GM19240 (cell line): ENCODE data around the gene RPS3.

Source experiments
- DNase-seq: peaks from one replicate; pipeline ENCODE4 v3.0.0; 2011; ENCODE audit warnings: low spot score; ENCODE audit not compliant: insufficient read length

Gene RPS3

DNA sequence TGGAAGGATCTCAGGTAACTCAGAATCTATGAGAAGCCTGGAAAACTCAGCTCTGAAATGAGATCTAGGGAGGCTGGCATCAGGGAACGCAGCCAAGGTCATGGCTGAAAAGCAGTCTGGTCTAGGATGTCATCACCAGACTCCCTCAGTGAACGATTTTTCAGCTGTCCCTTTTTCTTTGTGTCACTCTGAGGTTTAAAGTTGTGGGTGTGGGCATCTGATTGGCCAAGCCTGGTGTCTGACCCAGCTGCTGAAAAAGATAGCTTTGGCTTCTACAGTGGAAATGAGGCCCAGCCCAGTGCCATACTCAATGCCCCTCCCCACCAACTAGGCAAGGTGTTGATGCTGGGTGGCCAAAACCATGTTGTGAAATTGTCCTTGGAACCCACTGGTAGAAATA, 14.5 kb downstream of the RPS3 start:
- DNase-seq: no peak

DNA sequence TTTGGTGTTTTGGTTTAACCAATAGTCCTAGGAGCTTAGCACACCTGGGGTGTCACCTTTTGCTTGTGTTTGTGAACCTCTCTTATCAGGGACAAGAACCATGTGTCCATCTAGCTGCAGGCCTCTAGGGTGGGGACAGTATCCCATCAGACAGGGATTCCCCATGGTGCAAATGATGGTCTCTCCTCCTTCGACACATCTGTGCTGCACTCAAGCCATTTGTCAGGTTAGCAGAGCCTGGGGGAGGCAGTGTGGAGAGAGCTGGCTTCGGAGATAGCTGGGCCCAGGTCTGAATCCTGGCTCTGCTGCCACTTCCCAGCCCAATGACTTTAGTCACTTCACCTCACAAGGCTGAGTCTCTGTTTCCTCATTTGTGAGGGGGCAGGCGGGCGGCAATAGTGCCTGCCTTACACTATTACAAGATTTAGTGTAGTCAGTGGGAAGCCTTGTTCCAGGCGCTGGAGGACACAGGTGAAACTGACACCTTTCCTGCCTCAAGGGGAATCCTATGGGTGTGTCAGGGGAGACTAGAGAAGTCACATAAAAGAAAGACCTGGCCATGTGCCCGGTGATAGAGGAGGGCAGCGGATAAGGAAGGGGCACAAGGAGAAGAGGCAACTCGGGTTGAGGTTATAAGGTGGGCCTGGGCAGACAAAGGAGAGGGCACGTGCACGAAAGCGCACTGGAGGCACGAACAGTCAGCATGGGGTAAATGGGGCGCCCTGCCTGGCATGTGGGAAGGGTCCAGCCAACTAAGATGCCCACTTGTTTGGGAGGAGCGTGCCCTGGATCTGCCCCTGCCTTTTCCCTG, 21.1 kb downstream of the RPS3 start:
- DNase-seq: no peak

GRCh38 chr11:75421035-75421602, 21.8 kb downstream of the RPS3 start:
- DNase-seq: no peak

DNA sequence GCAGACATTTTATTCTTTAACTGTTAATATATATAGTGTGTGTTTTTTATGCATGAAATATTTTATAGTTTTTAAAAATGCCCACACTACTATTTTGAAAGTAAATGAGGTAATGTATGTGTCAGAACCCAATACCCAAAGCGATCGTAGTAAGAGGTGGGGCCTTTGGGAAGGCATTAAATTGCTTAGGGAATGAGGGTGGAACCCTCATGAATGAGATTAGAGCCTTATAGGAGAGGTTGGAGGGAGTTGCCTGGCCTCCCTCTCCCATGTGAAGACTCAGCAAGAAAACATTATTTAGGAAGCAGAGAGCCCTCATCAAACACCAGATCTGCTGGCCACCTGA, 22.6 kb downstream of the RPS3 start:
- no peak for DNase-seq

DNA sequence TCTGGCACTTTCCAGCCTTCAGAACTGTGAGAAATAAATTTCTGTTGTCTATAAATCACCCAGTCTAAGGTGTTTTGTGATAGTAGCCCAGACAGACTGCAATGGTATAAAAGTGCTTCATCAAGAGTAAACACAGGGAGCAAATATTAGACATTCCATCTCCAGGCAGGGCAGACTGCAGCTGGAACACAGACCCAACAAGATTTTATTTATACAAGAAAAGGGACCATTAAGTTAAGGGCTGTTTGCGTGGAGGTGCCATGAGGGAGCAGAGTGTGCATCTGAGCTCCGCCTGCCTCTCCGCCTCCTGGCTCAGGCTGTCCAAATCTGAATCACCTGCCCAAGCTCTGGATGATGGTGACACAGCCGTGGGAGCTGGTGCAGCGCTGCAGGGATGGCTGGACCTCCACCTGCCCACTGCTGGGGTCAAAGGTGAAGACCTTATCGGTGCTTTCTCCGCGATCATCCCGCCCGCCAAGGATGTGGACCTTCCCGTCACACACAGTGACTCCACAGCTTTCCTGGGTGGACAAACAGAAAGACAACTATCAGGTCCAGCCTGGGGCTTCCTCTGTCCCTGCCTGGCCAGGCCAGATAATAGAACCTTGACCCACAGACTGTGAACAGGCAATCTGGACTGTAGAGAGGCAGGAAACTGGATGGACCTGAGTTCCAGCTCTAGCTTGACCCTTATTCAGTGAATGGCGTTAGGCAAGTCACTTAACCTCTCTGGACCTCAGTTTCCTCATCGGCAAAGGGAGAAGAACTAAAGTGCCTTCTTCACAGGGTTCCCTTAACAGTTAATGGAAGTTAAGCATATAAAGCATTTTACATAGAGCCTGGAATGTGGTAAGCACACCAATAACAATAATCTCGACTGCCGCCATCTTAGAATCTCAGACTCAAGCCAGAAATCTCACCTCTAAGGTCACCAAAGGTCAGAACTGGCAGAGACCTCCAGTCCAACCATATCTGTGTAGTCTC, 23.2 kb downstream of the RPS3 start:
- DNase-seq: no peak

DNA sequence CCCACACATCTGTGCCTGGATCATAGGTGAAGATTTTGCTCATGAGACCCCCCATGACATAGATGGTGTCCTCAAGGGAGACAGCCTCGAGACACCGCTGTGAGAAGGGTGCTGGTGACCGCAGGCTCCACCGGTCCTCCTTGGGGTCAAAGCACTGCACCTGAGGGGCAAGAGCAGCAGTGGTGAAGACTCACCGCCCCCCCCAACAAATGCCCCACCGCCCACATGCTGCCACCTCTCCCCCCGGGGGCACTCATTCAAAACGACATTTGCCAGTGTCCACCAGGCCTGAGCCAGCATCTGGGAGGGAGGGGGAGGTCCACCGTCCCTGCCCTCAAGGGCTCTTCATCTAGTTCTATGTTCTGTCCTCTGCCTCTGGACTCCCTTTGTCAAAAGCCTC, 24.4 kb downstream of the RPS3 start:
- no peak for DNase-seq

DNA sequence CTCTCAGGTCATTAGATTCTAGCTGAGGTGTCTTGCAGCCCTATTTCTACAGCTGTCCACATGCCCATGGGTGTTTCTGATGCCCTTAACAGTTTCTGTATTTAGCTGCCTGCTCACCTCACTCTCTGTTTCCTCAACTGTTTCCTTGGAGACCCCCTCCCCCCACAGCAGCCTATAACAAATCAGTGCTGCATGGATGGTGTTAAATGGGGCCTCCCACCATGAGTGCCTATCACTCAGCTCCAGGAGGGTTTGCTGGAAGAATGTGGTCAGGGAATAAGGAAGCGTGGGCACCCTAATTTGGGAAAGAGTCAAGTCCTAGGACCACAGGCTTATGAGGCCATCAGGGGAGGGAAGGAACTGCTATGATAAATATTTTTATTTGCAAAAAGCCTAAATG, 25.1 kb downstream of the RPS3 start:
- no peak for DNase-seq

- no peak for DNase-seq
These were observed 26.1 kb downstream of the RPS3 start for GRCh38 chr11:75425422-75425821.

- DNase-seq: no peak
These were observed 27.4 kb downstream of the RPS3 start for GRCh38 chr11:75426720-75427086.

GRCh38 chr11:75427181-75427580, 27.9 kb downstream of the RPS3 start:
- DNase-seq: no peak

DNA sequence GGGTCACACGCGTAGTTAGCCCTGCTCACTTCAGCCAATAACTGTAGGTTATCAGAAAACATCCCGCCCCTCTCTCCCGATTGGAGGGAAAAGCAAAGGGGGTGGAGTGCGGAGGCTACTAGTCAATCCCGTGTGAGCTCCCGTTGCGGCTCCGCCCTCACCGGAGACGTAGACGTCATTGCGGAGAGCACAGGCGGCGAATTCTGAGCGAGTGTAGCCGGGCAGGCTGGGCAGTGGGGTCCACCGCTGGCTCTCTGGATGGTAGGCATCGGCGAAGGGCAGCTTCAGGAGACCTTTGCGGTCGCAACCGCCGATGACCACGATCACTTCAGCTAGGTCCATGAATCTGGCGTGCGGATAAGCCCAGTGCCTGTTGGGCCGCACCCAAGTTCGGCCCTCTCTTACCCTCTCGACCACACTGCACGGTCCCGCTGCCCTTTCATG, 29.0 kb downstream of the RPS3 start:
- peak; percentile 99 for DNase-seq

DNA sequence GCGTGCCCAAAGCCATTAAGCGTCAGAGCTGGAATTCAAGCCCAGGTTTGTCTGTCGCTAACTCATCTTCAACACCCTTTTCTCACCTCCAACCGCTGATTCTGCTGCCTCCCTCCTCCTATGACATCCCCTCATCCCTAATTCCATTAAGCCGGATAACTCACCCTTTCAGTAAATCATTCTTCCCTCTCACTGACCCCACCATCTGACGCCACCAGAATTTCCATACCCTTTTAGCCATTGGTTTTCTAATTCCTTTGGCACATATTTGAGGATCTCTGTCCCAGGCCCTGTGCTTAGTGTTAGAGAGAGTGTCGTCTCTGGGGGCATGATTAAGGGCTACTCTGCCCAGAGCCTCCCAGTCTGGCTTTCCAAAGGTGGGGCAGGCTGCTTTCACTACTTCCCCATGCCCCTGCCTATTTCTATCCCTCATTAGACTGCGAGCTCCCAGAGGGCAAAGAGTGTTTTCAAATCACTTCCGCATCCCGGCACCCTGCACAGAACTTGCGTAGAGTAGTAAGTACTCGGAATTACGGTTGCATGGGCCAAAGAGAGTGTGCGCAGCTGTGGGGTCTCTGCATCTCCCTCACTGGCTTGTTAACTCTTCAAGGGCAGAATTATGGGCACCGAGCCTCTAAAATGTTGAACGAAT, 29.8 kb downstream of the RPS3 start:
- DNase-seq: no peak

DNA sequence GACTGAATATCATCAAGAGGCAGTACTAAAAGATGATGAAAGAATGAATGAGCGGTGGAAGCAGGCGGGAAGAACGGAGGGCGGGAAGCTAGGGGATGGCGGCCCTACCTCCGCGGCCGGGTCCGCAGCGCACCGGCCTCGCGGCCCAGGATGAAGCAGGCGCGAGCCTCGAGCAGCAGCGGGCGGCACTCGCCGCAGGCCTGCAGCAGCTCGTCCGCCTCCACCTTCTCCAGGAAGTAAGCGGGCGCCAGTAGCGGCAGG, 30.3 kb downstream of the RPS3 start:
- DNase-seq: no peak

GRCh38 chr11:75429902-75430713, 30.8 kb downstream of the RPS3 start:
- peak; percentile 49 for DNase-seq

- no peak for DNase-seq
These were observed 31.6 kb downstream of the RPS3 start for GRCh38 chr11:75430714-75431532.

- DNase-seq: no peak
These were observed 32.5 kb downstream of the RPS3 start for GRCh38 chr11:75431533-75432525.

DNA sequence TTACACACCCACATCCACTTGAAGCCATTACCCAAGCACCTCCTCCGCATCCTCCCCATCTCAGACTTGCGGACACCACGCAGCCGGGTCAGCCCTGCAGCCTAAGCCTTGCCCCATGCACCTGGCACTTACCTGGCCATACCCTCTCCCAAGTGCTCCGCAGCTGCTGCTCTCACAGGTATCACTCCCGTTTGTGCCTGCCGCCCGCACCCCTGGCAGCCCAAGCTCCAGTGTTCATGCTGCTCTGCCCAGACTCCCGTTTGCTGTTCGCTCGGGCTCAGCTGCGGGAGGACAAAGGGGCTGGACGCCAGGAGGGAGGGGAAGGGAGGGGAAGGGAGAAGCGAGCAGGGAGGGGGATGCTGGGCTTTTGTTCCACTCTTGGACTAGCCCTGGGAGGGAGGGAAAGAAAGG, 33.6 kb downstream of the RPS3 start, which contains the start of gene KLHL35:
Gene KLHL35 (minus strand): TSS at position 293 of the 411 bp plus-strand sequence. CDS start 2,574 bp downstream, outside the sequence.
- DNase-seq: no peak

DNA sequence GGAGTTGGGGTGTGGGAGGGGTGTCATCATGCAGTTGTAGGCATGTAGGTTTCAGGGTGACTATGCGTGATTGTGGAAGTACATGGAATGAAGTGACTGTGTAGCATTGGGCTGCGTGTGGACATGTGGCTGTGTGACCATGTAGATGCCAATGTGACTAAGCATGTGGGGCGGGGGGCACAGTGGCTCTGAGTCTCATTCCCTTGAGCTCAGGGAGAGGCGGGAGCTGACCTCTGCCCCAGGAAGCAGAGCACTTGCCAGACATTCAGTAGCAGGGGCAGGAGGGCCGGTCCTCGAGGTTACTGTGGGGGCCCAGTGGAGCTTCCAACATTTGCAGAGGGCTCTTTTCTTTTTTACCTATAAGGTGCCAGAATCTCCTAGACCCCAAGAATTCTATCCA, 34.1 kb downstream of the RPS3 start:
- DNase-seq: no peak

- no peak for DNase-seq
These were observed 34.7 kb downstream of the RPS3 start for GRCh38 chr11:75434051-75434450.
